Esophagus muscularis mucosa (tissue), 4 donors: ENCODE results near the gene SYNDIG1. TPM values are rescaled to one million over a fixed set of nuclear protein-coding genes. Genes with fewer than 3 reads are reported as not detected.
A peak's percentile ranks its signal among the peaks of the same experiment; 100 is the strongest.

ENCODE experiments used
- DNase-seq: peaks from one replicate; pipeline ENCODE4 v3.0.0-alpha.2; 2017; ENCODE audit errors: extremely low spot score
- H3K27ac ChIP-seq, 4 donors: fragments of 200-600 bp; sonication (generic); replicated peaks in 1 of 4; 1 replicate in 3 of 4; 2 replicates in 1 of 4; pipeline ENCODE4 v1.5.1; 2016 to 2019; ENCODE audit warnings: mild to moderate bottlenecking in 1 of 4
- H3K27me3 ChIP-seq, 4 donors: fragments of 200-600 bp; sonication (generic); one replicate each; pipeline versions ENCODE4 v1.5.1 to v1.6.0; 2016 to 2019
- H3K36me3 ChIP-seq, 4 donors: fragments of 200-600 bp; sonication (generic); one replicate each; pipeline ENCODE4 v1.5.1; 2016 to 2019
- H3K4me1 ChIP-seq, 4 donors: fragments of 200-600 bp; sonication (generic); one replicate each; pipeline ENCODE4 v1.5.1; 2016 to 2019
- H3K4me3 ChIP-seq, 4 donors: fragments of 200-600 bp; sonication (generic); 1 replicate in 2 of 4; 2 replicates in 2 of 4; pipeline ENCODE4 v1.5.1; 2016 to 2019; ENCODE audit warnings: mild to moderate bottlenecking in 4 of 4, moderate library complexity in 1 of 4
- H3K9me3 ChIP-seq, 4 donors: fragments of 200-600 bp; sonication (generic); 1 replicate in 3 of 4; 2 replicates in 1 of 4; pipeline ENCODE4 v1.5.1; 2016 to 2019
- EP300 ChIP-seq: sonication (generic); formaldehyde crosslinking; IDR thresholded peaks from one replicate; pipeline ENCODE4 v1.6.1; 2017; ENCODE audit warnings: antibody characterized with exemption
- POLR2A ChIP-seq: fragments of 450-650 bp; IDR thresholded peaks from one replicate; pipeline ENCODE4 v1.6.1; 2017; ENCODE audit warnings: antibody characterized with exemption, moderate library complexity, mild to moderate bottlenecking, low read depth
- POLR2AphosphoS5 ChIP-seq, 2 donors: sonication (generic); formaldehyde crosslinking; IDR thresholded peaks; one replicate each; pipeline ENCODE4 v1.6.1; 2017; ENCODE audit warnings: antibody characterized with exemption in 2 of 2
- WGBS: methylation state at CpG from one replicate; pipeline ENCODE4 v1.1.5; 2018; 5-methylcytosine and 5-hydroxymethylcytosine counted together
- intact Hi-C: fragments of 100-400 bp; cut with DNase I; formaldehyde crosslinking; loops from one replicate; pipeline ENCODE4 v1.15.1; 2023
- total RNA-seq, 4 donors: library from RNA; depleted of rRNA; stranded (reverse); fragments of >200 nt; gene quantifications; one replicate each; pipeline versions ENCODE4 v1.1.0 to v1.2.1, GENCODE V29; 2016
- TF ChIP-seq, protein P1 (sequence below), 3 experiments: fragments of 200-600 bp in 2 of 3; fragments of 450-650 bp in 1 of 3; sonication (generic) in 2 of 3; IDR thresholded peaks; one replicate each; pipeline ENCODE4 v1.5.1; 2017 to 2019; ENCODE audit warnings: antibody characterized with exemption in 3 of 3, mild to moderate bottlenecking in 2 of 3, moderate library complexity in 1 of 3

The SYNDIG1 gene
- total RNA-seq, 4 donors from 2014 or later: not detected

DNA sequence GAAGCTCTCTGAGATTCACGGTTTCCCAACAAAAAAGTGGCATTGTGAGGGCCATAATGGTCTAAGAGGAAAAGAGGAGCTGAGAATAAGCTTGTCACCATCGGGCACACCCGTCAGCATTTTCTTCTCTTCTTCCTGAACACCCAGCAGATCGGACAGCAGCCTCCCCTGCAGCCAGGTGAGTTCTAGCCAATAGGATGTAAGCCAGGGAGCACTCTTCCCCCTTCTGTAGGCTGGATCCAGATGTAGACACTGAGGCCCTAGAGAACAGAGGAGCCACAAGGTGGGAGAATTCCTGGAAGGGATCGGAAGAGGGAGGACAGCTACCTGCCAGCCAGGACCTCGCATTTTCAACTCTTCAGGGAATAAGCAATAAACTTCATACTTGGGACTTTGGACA lies 228.0 kb downstream of the SYNDIG1 start:
- H3K9me3 ChIP-seq: no peaks in the 10 kb centered on the region
- TF ChIP-seq POLR2A: no peak
- TF ChIP-seq POLR2AphosphoS5 (IDR thresholded peaks at IDR 0.05): no peak
- TF ChIP-seq, protein P1, sequence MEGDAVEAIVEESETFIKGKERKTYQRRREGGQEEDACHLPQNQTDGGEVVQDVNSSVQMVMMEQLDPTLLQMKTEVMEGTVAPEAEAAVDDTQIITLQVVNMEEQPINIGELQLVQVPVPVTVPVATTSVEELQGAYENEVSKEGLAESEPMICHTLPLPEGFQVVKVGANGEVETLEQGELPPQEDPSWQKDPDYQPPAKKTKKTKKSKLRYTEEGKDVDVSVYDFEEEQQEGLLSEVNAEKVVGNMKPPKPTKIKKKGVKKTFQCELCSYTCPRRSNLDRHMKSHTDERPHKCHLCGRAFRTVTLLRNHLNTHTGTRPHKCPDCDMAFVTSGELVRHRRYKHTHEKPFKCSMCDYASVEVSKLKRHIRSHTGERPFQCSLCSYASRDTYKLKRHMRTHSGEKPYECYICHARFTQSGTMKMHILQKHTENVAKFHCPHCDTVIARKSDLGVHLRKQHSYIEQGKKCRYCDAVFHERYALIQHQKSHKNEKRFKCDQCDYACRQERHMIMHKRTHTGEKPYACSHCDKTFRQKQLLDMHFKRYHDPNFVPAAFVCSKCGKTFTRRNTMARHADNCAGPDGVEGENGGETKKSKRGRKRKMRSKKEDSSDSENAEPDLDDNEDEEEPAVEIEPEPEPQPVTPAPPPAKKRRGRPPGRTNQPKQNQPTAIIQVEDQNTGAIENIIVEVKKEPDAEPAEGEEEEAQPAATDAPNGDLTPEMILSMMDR (IDR thresholded peaks at IDR 0.05): no peak
- no peak for TF ChIP-seq EP300
- no peaks in the 10 kb centered on the region for H3K36me3 ChIP-seq
- no peak overlapping the region for H3K4me3 ChIP-seq
- DNase-seq: peak; percentile 60
- intact Hi-C loops: no loop called here
- WGBS: 92% methylated on average over 6 of the region's 6 CpGs
- H3K27me3 ChIP-seq: no peaks in the 10 kb centered on the region
- H3K27ac ChIP-seq: no peak overlapping the region
- peaks cover 7 to 9% (median 8%) of the 10 kb centered on the region in 4 donors for H3K4me1 ChIP-seq

DNA sequence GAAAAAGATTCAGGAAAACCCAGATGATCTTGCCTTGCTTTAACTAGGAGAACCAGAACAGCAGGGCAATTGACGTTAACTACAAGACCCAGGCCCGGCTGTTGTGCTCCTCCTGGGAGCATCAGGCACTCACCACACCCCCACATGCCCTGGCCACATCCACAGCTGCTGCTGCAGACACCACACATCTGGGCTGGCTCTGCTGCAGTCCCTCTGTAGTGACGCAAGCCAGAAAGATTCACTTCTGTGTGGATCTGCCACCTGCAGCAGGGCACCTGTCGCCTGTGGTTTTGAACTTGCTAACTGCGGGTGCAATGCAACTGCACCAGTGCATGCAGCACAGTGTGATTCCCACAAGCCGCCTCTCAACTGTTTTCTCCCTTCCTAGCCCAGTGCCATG lies 228.8 kb downstream of the SYNDIG1 start:
- peak; percentile 60 for DNase-seq
- WGBS: 91% methylated on average over 6 of the region's 6 CpGs
- intact Hi-C loops: no loop called here
- Histone ChIP-seq H3K4me1 (peaks cover 7 to 9% (median 8%) of the 10 kb centered on the region in 4 donors), H3K36me3 (no peaks in the 10 kb centered on the region), H3K27me3 (no peaks in the 10 kb centered on the region), H3K27ac (no peak overlapping the region), H3K9me3 (no peaks in the 10 kb centered on the region), H3K4me3 (no peak overlapping the region)
- TF ChIP-seq EP300 (no peak), POLR2A (no peak), POLR2AphosphoS5 (IDR thresholded peaks at IDR 0.05) (no peak)
- TF ChIP-seq, protein P1 (IDR thresholded peaks at IDR 0.05): no peak

DNA sequence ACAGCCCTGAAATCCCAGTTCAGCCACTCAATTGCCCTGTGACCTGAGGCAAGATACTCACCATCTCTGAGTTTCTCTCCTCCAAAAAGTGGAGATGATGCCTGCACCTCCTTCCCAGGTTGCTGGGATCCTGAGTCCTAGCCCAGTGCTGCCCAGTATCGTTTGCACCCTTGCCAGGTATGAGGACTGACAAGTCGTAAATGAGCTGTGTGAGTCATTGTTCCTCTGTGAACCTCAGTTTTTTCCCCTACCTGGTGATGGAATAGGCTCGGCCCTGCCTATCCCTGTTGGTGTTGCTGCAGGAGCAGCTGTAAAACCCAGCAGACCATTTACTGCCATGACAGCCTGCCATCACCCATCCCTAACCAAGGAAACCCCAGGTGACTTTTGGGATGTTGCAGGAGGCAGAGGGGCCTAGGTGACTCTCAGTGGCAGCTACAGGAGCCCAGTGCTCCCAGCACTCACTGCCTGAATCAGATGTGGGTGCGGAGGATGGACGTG lies 229.3 kb downstream of the SYNDIG1 start:
- Histone ChIP-seq H3K27me3 (no peaks in the 10 kb centered on the region), H3K4me3 (no peak overlapping the region), H3K4me1 (peaks cover 3 to 9% (median 8%) of the 10 kb centered on the region in 4 donors), H3K27ac (no peak overlapping the region), H3K36me3 (no peaks in the 10 kb centered on the region), H3K9me3 (no peaks in the 10 kb centered on the region)
- intact Hi-C loops: no loop called here
- 75% methylated on average over 5 of the region's 5 CpGs for WGBS
- TF ChIP-seq POLR2A: no peak
- peak; percentile 70 for DNase-seq

DNA sequence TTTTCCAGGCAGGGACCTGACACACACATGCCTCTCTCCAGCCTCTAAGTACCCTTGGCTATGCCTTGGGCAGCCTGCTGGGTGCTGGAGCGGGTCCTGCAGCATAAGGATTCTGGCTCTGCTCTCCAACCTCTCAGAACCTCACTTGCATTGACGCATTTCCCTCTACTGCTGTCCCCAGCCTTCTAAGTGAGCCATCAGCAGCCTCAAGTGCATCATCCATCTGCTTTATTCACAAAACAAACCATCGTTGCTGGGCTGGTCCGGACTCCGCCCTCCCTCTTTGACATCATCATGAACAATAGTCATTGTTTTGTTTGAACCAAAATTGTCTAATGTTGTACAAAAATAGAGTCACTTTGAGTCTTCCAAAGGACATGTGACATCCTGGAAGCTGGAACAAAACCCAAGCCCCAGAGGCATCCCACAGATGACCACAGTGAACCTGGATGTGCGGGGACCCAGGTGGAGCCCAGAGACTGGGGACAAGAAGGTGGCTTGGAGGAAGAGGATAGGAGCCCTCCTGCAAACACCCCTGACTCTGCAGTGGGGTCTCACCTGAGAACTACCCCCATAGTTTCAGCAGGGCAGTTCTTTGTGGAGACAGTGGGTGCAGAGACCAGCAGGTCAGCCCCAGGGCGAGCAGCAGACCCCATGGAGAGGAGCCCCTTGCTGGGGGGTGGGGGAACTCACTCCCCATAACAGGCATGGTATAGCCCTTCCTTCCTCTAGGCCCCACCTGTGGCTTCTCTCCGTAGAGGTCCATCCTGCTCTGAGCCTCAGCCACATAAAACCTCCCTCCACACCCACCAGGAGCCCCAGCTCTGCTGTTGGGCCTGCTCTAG lies 230.1 kb downstream of the SYNDIG1 start:
- intact Hi-C loops: no loop called here
- H3K9me3 ChIP-seq: no peaks in the 10 kb centered on the region
- no peak overlapping the region for H3K27ac ChIP-seq
- H3K4me3 ChIP-seq: no peak overlapping the region
- TF ChIP-seq POLR2AphosphoS5 (IDR thresholded peaks at IDR 0.05) (no peak), POLR2A (no peak), EP300 (no peak)
- TF ChIP-seq, protein P1 (IDR thresholded peaks at IDR 0.05): no peak
- DNase-seq: peak; percentile 70
- H3K27me3 ChIP-seq: no peaks in the 10 kb centered on the region
- H3K4me1 ChIP-seq: peaks cover 0 to 6% (median 2%) of the 10 kb centered on the region in 4 donors
- WGBS: 79% methylated on average over 8 of the region's 8 CpGs
- no peaks in the 10 kb centered on the region for H3K36me3 ChIP-seq

DNA sequence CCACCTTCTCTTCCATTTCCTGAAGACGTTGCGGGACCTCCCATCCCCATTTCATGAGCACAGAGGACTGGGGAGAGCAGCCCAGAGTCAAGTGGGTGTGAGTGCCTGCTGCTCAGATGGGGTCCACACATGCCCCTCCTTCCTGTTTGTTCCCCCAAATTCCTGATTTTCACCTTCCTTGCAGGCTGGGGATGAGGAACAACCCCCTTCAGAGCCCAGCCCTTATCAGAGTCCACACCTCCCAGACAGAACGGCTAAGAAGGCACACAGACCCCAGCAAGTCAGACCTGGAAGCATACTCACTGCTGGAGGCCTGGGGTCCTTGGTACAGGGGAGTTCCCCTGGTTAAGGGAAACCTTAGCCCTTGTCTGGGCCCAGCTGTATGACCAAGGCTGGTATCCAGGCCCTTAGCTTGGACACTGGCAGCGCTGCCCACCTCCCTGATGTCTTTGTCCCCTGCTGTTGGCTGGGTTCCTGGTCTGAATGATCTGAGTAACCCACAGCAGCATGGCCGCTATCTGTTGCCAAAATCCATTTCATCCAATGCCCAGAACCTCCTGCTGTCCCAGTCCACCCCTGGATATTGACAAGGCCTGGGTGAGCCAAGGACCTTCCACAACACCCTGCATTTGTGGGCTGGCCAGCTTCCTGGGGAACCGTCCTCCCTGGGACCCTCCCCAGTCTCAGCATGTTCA lies 230.9 kb downstream of the SYNDIG1 start:
- no peak overlapping the region for H3K4me3 ChIP-seq
- no peaks in the 10 kb centered on the region for H3K4me1 ChIP-seq
- no peaks in the 10 kb centered on the region for H3K27me3 ChIP-seq
- no peak overlapping the region for H3K27ac ChIP-seq
- H3K36me3 ChIP-seq: no peaks in the 10 kb centered on the region
- intact Hi-C loops: no loop called here
- TF ChIP-seq, protein P1 (IDR thresholded peaks at IDR 0.05): no peak
- TF ChIP-seq EP300 (no peak), POLR2AphosphoS5 (IDR thresholded peaks at IDR 0.05) (no peak), POLR2A (no peak)
- 90% methylated on average over 6 of the region's 6 CpGs for WGBS
- no peaks in the 10 kb centered on the region for H3K9me3 ChIP-seq
- DNase-seq: peak; percentile 85
